ENCODE measurements around the gene BPIFA2. TPM values are rescaled to one million over a fixed set of nuclear protein-coding genes. Genes with fewer than 3 reads are reported as not detected.

Gene BPIFA2
- total and polyA plus RNA-seq, 2 of the 4 experiments (the other 2 are of a cell fraction), result not detected

- no peak overlapping the region for H3K56ac ChIP-seq (ENCODE audit: extremely low read depth, insufficient read depth, low read length)
- H2AK9ac ChIP-seq (replicated peaks; ENCODE audit: low read depth, low read length, poor library complexity), result no peak overlapping the region
- H3K14ac ChIP-seq (replicated peaks; ENCODE audit: low read depth, low read length), result no peak overlapping the region
- no peak overlapping the region for H4K8ac ChIP-seq (ENCODE audit: low read depth in 2 of 2, low read length in 2 of 2)
- H3K23ac ChIP-seq (ENCODE audit: low read depth, low read length), result no peak overlapping the region
- H4K5ac ChIP-seq (ENCODE audit: low read depth, low read length), result no peak overlapping the region
- H3K27ac ChIP-seq (ENCODE audit: insufficient read depth, low read length), result no peak overlapping the region
- H3K36me3 ChIP-seq (ENCODE audit: control insufficient read depth, insufficient read depth, low read length), result no peaks in the 10 kb centered on the region
- 50% methylated on average over 5 of the region's 8 CpGs; no CpG with 5 or more reads in 1 of the 2 experiments for WGBS, 2 experiments (ENCODE audit: extremely low coverage in 2 of 2, insufficient read length in 1 of 2)
- no TSS peak for BruUV-seq (replicated peaks)
- H4K91ac ChIP-seq (ENCODE audit: insufficient read depth, low read depth, low read length), result no peak overlapping the region
- H3K4me3 ChIP-seq (ENCODE audit: insufficient read depth, low read depth, low read length), result no peak overlapping the region
- intact Hi-C loops (cut with micrococcal nuclease), result no loop called here
- H3K79me1 ChIP-seq (ENCODE audit: low read depth in 1 of 2, low read length in 2 of 2), result no peaks in the 10 kb centered on the region
- DNase-seq (no peak), ATAC-seq (ENCODE audit: low read depth) (no peak)
- no peak overlapping the region for H3K4ac ChIP-seq (ENCODE audit: low read depth, low read length)
- no peaks in the 10 kb centered on the region for H3K4me1 ChIP-seq (ENCODE audit: control insufficient read depth, insufficient read depth, low read length)
- dilution Hi-C loops (cut with HindIII; ENCODE audit: low sequenced_read_pairs, unreplicated experiment), result no loop called here
- H3K27me3 ChIP-seq (ENCODE audit: control insufficient read depth, insufficient read depth, low read length), result no peaks in the 10 kb centered on the region
- no peak overlapping the region for H2BK5ac ChIP-seq (ENCODE audit: low read depth, low read length, poor library complexity, severe bottlenecking)
- no peak overlapping the region for H2BK20ac ChIP-seq (ENCODE audit: low read depth, low read length)
- H3K9me3 ChIP-seq (ENCODE audit: control insufficient read depth, insufficient read depth, low read length), result no peaks in the 10 kb centered on the region
- H2AFZ ChIP-seq (replicated peaks; ENCODE audit: low read length, poor library complexity), result no peak overlapping the region
- H3K9me1 ChIP-seq (ENCODE audit: insufficient read depth, low read length), result no peaks in the 10 kb centered on the region
- H3K4me2 ChIP-seq (ENCODE audit: low read depth, low read length), result no peak overlapping the region
- TF ChIP-seq, protein P1, sequence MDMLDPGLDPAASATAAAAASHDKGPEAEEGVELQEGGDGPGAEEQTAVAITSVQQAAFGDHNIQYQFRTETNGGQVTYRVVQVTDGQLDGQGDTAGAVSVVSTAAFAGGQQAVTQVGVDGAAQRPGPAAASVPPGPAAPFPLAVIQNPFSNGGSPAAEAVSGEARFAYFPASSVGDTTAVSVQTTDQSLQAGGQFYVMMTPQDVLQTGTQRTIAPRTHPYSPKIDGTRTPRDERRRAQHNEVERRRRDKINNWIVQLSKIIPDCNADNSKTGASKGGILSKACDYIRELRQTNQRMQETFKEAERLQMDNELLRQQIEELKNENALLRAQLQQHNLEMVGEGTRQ (IDR thresholded peaks at IDR 0.05; ENCODE audit: low read depth, low read length), result no peak
- TF ChIP-seq, protein P2, sequence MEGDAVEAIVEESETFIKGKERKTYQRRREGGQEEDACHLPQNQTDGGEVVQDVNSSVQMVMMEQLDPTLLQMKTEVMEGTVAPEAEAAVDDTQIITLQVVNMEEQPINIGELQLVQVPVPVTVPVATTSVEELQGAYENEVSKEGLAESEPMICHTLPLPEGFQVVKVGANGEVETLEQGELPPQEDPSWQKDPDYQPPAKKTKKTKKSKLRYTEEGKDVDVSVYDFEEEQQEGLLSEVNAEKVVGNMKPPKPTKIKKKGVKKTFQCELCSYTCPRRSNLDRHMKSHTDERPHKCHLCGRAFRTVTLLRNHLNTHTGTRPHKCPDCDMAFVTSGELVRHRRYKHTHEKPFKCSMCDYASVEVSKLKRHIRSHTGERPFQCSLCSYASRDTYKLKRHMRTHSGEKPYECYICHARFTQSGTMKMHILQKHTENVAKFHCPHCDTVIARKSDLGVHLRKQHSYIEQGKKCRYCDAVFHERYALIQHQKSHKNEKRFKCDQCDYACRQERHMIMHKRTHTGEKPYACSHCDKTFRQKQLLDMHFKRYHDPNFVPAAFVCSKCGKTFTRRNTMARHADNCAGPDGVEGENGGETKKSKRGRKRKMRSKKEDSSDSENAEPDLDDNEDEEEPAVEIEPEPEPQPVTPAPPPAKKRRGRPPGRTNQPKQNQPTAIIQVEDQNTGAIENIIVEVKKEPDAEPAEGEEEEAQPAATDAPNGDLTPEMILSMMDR (conservative IDR thresholded peaks at IDR 0.05; ENCODE audit: low read depth, low read length), result 0 out of 2 replicates have a peak, but pooled peaks have one; percentile 20
- no peak overlapping the region for H2BK120ac ChIP-seq (ENCODE audit: low read depth, low read length)
- H2BK15ac ChIP-seq (ENCODE audit: low read depth, low read length), result no peak overlapping the region
- ChIA-PET POLR2A (ENCODE audit: unreplicated experiment) (no interaction called here), CTCF (no interaction called here)
- H3K18ac ChIP-seq (ENCODE audit: low read depth, low read length), result no peak overlapping the region
- in situ Hi-C loops (cut with MboI; ENCODE audit: low sequenced_read_pairs), result no loop called here
- H2AK5ac ChIP-seq (ENCODE audit: low read depth, low read length), result no peak overlapping the region
- no peak overlapping the region for H3K9ac ChIP-seq (ENCODE audit: low read depth, low read length)
- no peaks in the 10 kb centered on the region for H4K20me1 ChIP-seq (ENCODE audit: insufficient read depth, low read length)
Observed at GRCh38 chr20:33169176-33169794, 1.3 kb downstream of the BPIFA2 start.

Measured in IMR-90 (cell line).